ENCODE results near the gene SMIM41. TPM values are rescaled to one million over a fixed set of nuclear protein-coding genes. Genes with fewer than 3 reads are reported as not detected.
"Not testable (repeated sequence)": the region's sequence is repeated elsewhere in the genome, so short reads cannot be mapped to it uniquely, and the experiment has no call there.

The SMIM41 gene
- polyA plus RNA-seq, 3 donors: 0.36 to 0.96 (median 0.39) TPM

GRCh38 chr12:52082988-52083637, 3.6 kb downstream of the SMIM41 start:
- DNase-seq (ENCODE audit: low read depth in 3 of 3, low spot score in 2 of 3): no peak

- DNase-seq (ENCODE audit: low read depth in 3 of 3, low spot score in 2 of 3): no peak
Measured at GRCh38 chr12:52083638-52083996, 4.1 kb downstream of the SMIM41 start.

- DNase-seq (ENCODE audit: low read depth in 3 of 3, low spot score in 2 of 3): no peak
Measured at GRCh38 chr12:52084491-52085231, 5.2 kb downstream of the SMIM41 start.

GRCh38 chr12:52085682-52086180, 6.2 kb downstream of the SMIM41 start:
- no peak for DNase-seq (ENCODE audit: low read depth in 3 of 3, low spot score in 2 of 3)

GRCh38 chr12:52086366-52086765, 6.9 kb downstream of the SMIM41 start:
- no peak for DNase-seq (ENCODE audit: low read depth in 3 of 3, low spot score in 2 of 3)

- no peak for DNase-seq (ENCODE audit: low read depth in 3 of 3, low spot score in 2 of 3)
Measured at GRCh38 chr12:52086944-52087835, 7.7 kb downstream of the SMIM41 start.

- DNase-seq (ENCODE audit: low read depth in 3 of 3, low spot score in 2 of 3): no peak
Measured at GRCh38 chr12:52087961-52088820, 8.7 kb downstream of the SMIM41 start.

GRCh38 chr12:52089491-52089890, 10.0 kb downstream of the SMIM41 start:
- DNase-seq (ENCODE audit: low read depth in 3 of 3, low spot score in 2 of 3): no peak

- no peak for DNase-seq (ENCODE audit: low read depth in 3 of 3, low spot score in 2 of 3)
Measured at GRCh38 chr12:52090291-52090690, 10.8 kb downstream of the SMIM41 start.

- DNase-seq (ENCODE audit: low read depth in 3 of 3, low spot score in 2 of 3): no peak
Measured at GRCh38 chr12:52091061-52091460, 11.6 kb downstream of the SMIM41 start.

- no peak for DNase-seq (ENCODE audit: low read depth in 3 of 3, low spot score in 2 of 3)
Measured at GRCh38 chr12:52091869-52092268, 12.4 kb downstream of the SMIM41 start.

- DNase-seq (ENCODE audit: low read depth in 3 of 3, low spot score in 2 of 3): no peak
Measured at GRCh38 chr12:52093346-52093745, 13.8 kb downstream of the SMIM41 start.

- DNase-seq (ENCODE audit: low read depth in 3 of 3, low spot score in 2 of 3): no peak
Measured at GRCh38 chr12:52096332-52097044, 17.0 kb downstream of the SMIM41 start.

GRCh38 chr12:52097045-52097666, 17.7 kb downstream of the SMIM41 start:
- DNase-seq (ENCODE audit: low read depth in 3 of 3, low spot score in 2 of 3): no peak

- not testable (repeated sequence) for DNase-seq (ENCODE audit: low read depth in 3 of 3, low spot score in 2 of 3)
Measured at GRCh38 chr12:52104431-52105089, 25.1 kb downstream of the SMIM41 start.

- not testable (repeated sequence) for DNase-seq (ENCODE audit: low read depth in 3 of 3, low spot score in 2 of 3)
Measured at GRCh38 chr12:52116222-52117125, 37.0 kb downstream of the SMIM41 start.

GRCh38 chr12:52117806-52118475, 38.4 kb downstream of the SMIM41 start:
- not testable (repeated sequence) for DNase-seq (ENCODE audit: low read depth in 3 of 3, low spot score in 2 of 3)

All from right renal cortex interstitium (tissue), 3 donors.